ENCODE results near the gene TENM4. TPM values are rescaled to one million over a fixed set of nuclear protein-coding genes. Genes with fewer than 3 reads are reported as not detected.

The TENM4 gene
- total and polyA plus RNA-seq, 2 of the 8 experiments (the other 6 are each of a cell fraction or from before 2014, with no cell fraction given): 3.5 to 7.2 TPM

DNA sequence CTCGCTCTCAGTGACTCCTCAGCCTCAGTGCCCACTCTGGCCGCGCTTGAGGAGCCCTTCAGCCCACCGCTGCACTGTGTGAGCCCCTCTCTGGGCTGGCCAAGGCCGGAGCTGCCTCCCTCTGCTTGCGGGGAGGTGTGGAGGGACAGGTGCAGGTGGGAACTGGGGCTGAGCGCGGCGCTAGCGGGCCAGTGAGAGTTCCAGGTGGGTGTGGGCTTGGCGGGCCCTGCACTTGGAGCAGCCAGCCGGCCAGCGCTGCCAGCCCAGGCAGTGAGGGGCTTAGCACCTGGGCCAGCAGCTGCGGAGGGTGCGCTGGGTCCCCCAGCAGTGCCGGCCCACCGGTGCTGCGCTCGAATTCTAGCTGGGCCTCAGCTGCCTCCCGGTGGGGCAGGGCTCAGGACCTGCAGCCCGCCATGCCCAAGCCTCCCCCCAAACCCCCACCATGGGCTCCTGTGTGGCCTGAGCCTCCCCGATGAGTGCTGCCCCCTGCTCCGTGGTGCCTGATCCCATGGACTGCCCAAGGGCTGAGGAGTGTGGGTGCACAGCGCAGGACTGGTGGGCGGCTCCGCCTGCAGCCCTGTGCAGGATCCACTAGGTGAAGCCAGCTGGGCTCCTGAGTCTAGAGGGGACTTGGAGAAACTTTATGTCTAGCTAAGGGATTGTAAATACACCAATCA, 802.0 kb downstream of the TENM4 start (continued):
- TF ChIP-seq, protein P1, sequence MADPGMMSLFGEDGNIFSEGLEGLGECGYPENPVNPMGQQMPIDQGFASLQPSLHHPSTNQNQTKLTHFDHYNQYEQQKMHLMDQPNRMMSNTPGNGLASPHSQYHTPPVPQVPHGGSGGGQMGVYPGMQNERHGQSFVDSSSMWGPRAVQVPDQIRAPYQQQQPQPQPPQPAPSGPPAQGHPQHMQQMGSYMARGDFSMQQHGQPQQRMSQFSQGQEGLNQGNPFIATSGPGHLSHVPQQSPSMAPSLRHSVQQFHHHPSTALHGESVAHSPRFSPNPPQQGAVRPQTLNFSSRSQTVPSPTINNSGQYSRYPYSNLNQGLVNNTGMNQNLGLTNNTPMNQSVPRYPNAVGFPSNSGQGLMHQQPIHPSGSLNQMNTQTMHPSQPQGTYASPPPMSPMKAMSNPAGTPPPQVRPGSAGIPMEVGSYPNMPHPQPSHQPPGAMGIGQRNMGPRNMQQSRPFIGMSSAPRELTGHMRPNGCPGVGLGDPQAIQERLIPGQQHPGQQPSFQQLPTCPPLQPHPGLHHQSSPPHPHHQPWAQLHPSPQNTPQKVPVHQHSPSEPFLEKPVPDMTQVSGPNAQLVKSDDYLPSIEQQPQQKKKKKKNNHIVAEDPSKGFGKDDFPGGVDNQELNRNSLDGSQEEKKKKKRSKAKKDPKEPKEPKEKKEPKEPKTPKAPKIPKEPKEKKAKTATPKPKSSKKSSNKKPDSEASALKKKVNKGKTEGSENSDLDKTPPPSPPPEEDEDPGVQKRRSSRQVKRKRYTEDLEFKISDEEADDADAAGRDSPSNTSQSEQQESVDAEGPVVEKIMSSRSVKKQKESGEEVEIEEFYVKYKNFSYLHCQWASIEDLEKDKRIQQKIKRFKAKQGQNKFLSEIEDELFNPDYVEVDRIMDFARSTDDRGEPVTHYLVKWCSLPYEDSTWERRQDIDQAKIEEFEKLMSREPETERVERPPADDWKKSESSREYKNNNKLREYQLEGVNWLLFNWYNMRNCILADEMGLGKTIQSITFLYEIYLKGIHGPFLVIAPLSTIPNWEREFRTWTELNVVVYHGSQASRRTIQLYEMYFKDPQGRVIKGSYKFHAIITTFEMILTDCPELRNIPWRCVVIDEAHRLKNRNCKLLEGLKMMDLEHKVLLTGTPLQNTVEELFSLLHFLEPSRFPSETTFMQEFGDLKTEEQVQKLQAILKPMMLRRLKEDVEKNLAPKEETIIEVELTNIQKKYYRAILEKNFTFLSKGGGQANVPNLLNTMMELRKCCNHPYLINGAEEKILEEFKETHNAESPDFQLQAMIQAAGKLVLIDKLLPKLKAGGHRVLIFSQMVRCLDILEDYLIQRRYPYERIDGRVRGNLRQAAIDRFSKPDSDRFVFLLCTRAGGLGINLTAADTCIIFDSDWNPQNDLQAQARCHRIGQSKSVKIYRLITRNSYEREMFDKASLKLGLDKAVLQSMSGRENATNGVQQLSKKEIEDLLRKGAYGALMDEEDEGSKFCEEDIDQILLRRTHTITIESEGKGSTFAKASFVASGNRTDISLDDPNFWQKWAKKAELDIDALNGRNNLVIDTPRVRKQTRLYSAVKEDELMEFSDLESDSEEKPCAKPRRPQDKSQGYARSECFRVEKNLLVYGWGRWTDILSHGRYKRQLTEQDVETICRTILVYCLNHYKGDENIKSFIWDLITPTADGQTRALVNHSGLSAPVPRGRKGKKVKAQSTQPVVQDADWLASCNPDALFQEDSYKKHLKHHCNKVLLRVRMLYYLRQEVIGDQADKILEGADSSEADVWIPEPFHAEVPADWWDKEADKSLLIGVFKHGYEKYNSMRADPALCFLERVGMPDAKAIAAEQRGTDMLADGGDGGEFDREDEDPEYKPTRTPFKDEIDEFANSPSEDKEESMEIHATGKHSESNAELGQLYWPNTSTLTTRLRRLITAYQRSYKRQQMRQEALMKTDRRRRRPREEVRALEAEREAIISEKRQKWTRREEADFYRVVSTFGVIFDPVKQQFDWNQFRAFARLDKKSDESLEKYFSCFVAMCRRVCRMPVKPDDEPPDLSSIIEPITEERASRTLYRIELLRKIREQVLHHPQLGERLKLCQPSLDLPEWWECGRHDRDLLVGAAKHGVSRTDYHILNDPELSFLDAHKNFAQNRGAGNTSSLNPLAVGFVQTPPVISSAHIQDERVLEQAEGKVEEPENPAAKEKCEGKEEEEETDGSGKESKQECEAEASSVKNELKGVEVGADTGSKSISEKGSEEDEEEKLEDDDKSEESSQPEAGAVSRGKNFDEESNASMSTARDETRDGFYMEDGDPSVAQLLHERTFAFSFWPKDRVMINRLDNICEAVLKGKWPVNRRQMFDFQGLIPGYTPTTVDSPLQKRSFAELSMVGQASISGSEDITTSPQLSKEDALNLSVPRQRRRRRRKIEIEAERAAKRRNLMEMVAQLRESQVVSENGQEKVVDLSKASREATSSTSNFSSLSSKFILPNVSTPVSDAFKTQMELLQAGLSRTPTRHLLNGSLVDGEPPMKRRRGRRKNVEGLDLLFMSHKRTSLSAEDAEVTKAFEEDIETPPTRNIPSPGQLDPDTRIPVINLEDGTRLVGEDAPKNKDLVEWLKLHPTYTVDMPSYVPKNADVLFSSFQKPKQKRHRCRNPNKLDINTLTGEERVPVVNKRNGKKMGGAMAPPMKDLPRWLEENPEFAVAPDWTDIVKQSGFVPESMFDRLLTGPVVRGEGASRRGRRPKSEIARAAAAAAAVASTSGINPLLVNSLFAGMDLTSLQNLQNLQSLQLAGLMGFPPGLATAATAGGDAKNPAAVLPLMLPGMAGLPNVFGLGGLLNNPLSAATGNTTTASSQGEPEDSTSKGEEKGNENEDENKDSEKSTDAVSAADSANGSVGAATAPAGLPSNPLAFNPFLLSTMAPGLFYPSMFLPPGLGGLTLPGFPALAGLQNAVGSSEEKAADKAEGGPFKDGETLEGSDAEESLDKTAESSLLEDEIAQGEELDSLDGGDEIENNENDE (IDR thresholded peaks at IDR 0.05; ENCODE audit: insufficient replicate concordance, low read length): no peak
- TF ChIP-seq CBX8 (IDR thresholded peaks at IDR 0.05; ENCODE audit: borderline replicate concordance, low read depth, low read length): no peak
- no peak for TF ChIP-seq POU5F1 (IDR thresholded peaks at IDR 0.05; ENCODE audit: low read depth, low read length)
- TF ChIP-seq, protein P2, sequence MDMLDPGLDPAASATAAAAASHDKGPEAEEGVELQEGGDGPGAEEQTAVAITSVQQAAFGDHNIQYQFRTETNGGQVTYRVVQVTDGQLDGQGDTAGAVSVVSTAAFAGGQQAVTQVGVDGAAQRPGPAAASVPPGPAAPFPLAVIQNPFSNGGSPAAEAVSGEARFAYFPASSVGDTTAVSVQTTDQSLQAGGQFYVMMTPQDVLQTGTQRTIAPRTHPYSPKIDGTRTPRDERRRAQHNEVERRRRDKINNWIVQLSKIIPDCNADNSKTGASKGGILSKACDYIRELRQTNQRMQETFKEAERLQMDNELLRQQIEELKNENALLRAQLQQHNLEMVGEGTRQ (IDR thresholded peaks at IDR 0.05; ENCODE audit: low read length): no peak
- no peak for TF ChIP-seq ATF2 (IDR thresholded peaks at IDR 0.05; ENCODE audit: low read length)
- no peak for TF ChIP-seq BRCA1 (IDR thresholded peaks at IDR 0.05; ENCODE audit: low read depth, low read length)
- TF ChIP-seq SP4 (IDR thresholded peaks at IDR 0.05; ENCODE audit: low read length): no peak
- no peak for TF ChIP-seq POLR2A (IDR thresholded peaks at IDR 0.05; ENCODE audit: control extremely low read depth in 1 of 2, low read depth in 2 of 2, low read length in 2 of 2)
